Upper lobe of left lung (tissue), 6 donors: ENCODE data around the gene LRRC74A. TPM values are rescaled to one million over a fixed set of nuclear protein-coding genes. Genes with fewer than 3 reads are reported as not detected.

Source experiments
- ATAC-seq, 2 donors: fragments of 200-7000 bp; cut with Tn5 transposase; one replicate each; pipeline ENCODE4 v1.9.1; 2022; ENCODE audit warnings: mild to moderate bottlenecking in 2 of 2, moderate library complexity in 2 of 2; ENCODE audit not compliant: low FRiP score in 2 of 2
- DNase-seq, 2 donors: peaks; one replicate each; pipeline ENCODE4 v3.0.0-alpha.2; 2019 to 2020
- H3K27ac ChIP-seq, 4 donors: fragments of 200-600 bp; sonication (generic); one replicate each; pipeline ENCODE4 v1.5.1; 2016 to 2019
- H3K27me3 ChIP-seq, 4 donors: fragments of 200-600 bp; sonication (generic); one replicate each; pipeline ENCODE4 v1.5.1; 2017 to 2019
- H3K36me3 ChIP-seq, 4 donors: fragments of 200-600 bp; sonication (generic); one replicate each; pipeline ENCODE4 v1.5.1; 2016 to 2019
- H3K4me1 ChIP-seq, 4 donors: fragments of 200-600 bp; sonication (generic); one replicate each; pipeline ENCODE4 v1.5.1; 2018 to 2019
- H3K4me3 ChIP-seq, 4 donors: fragments of 200-600 bp; sonication (generic); one replicate each; pipeline ENCODE4 v1.5.1; 2017 to 2019; ENCODE audit warnings: mild to moderate bottlenecking in 2 of 4, moderate library complexity in 1 of 4
- H3K9me3 ChIP-seq, 4 donors: fragments of 200-600 bp; sonication (generic); one replicate each; pipeline ENCODE4 v1.5.1; 2018 to 2019
- CTCF ChIP-seq, 6 experiments: fragments of 450-650 bp in 4 of 6; fragments of 200-600 bp in 2 of 6; sonication (generic) in 2 of 6; IDR thresholded peaks; one replicate each; pipeline ENCODE4 v1.5.1; 2016 to 2019; ENCODE audit warnings: antibody characterized with exemption in 6 of 6
- EP300 ChIP-seq, 4 donors: sonication (generic); formaldehyde crosslinking; IDR thresholded peaks; one replicate each; pipeline ENCODE4 v1.5.1; 2017; ENCODE audit warnings: antibody characterized with exemption in 4 of 4, control low read depth in 2 of 4
- POLR2A ChIP-seq, 4 donors: fragments of 450-650 bp; IDR thresholded peaks; one replicate each; pipeline ENCODE4 v1.5.1; 2016 to 2017; ENCODE audit warnings: antibody characterized with exemption in 4 of 4, mild to moderate bottlenecking in 2 of 4
- POLR2AphosphoS5 ChIP-seq, 2 donors: sonication (generic); formaldehyde crosslinking; IDR thresholded peaks; one replicate each; pipeline ENCODE4 v1.5.1; 2017; ENCODE audit warnings: antibody characterized with exemption in 2 of 2
- WGBS, 2 donors: methylation state at CpG; one replicate each; pipeline ENCODE4 v1.1.5; 2017 to 2018; 5-methylcytosine and 5-hydroxymethylcytosine counted together
- total RNA-seq, 6 donors: library from RNA; depleted of rRNA in 4 of 6; stranded (reverse); fragments of >200 nt in 4 of 6; gene quantifications; one replicate each; pipeline versions ENCODE4 v1.1.0 to v1.2.1, GENCODE V29; 2016 to 2021
- donor health status: DM: no; HTN: no; CAD: no; lungs with moderate emphysema.
- donor health status: DM: no; HTN: yes; CAD: no; lungs with severe emphysema.

Gene LRRC74A
- total RNA-seq, 6 donors from 2014 or later = not detected

GRCh38 chr14:76862546-76863282, 36.5 kb downstream of the LRRC74A start:
- peak overlapping the region; percentile 54 to 76 (median 72) for H3K27ac ChIP-seq
- TF ChIP-seq EP300 (IDR thresholded peaks at IDR 0.05) (no peak), POLR2A (IDR thresholded peaks at IDR 0.05) (no peak), CTCF (IDR thresholded peaks at IDR 0.05) (no peak), POLR2AphosphoS5 (IDR thresholded peaks at IDR 0.05) (no peak)
- no peaks in the 10 kb centered on the region for H3K27me3 ChIP-seq
- no peaks in the 10 kb centered on the region for H3K9me3 ChIP-seq
- peaks cover 26 to 34% (median 31%) of the 10 kb centered on the region in 4 donors for H3K4me1 ChIP-seq
- WGBS, 2 donors = 85 to 87% methylated on average over 10 of the region's 10 CpGs
- H3K36me3 ChIP-seq = no peaks in the 10 kb centered on the region
- no peak for DNase-seq
- H3K4me3 ChIP-seq = no peak overlapping the region
- no peak for ATAC-seq

DNA sequence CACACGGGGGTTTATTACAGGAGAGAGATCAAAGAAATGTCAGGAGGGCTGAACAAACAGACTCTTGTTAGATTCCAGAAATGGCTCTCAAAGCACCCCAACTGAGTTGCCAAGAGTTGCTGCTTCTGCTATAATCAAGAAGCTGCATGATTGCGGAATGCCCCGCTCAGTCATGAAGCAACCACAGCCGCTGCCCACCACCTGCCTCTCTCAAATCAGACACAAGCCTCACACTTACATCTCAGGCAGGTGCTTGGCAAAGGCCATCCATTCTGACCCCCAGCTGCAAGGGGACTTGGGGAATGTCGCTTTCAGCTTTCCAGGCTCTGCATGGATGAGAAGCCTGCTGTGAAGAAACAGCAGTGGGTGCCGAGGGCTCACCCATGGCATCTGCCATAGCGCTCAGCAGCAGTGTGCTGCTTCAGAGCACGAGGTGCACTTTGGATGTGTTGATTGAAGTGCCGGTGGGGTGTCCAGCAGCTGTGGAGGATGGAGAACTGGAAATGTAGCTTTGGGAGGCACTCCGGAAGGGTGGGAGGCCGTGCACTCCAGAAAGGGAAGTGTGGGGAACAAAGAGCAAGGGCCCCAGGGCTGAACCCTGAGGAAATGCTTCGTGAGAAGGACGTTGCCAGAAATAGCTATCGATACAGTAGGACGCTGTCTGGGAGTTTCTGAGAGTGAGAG, 37.7 kb downstream of the LRRC74A start:
- H3K9me3 ChIP-seq = no peaks in the 10 kb centered on the region
- peaks cover 35 to 43% (median 37%) of the 10 kb centered on the region in 4 donors for H3K4me1 ChIP-seq
- no peaks in the 10 kb centered on the region for H3K27me3 ChIP-seq
- DNase-seq (peak in 1 of 2 donors; percentile 81), ATAC-seq (peak; percentile 68 to 82)
- no peaks in the 10 kb centered on the region for H3K36me3 ChIP-seq
- peak overlapping the region; percentile 54 to 76 (median 72) for H3K27ac ChIP-seq
- WGBS, 2 donors = 8 to 9% methylated on average over 14 to 15 of the region's 15 CpGs
- H3K4me3 ChIP-seq = peak overlapping the region in 3 of 4 donors; percentile 23 to 35 (median 26)
- TF ChIP-seq POLR2A (IDR thresholded peaks at IDR 0.05) (peak in 1 of 4 donors; percentile 34), EP300 (IDR thresholded peaks at IDR 0.05) (peak in 2 of 4 donors; percentile 9 to 76), CTCF (IDR thresholded peaks at IDR 0.05) (peak in 1 of 6 experiments; percentile 13), POLR2AphosphoS5 (IDR thresholded peaks at IDR 0.05) (peak; percentile 52 to 80)

DNA sequence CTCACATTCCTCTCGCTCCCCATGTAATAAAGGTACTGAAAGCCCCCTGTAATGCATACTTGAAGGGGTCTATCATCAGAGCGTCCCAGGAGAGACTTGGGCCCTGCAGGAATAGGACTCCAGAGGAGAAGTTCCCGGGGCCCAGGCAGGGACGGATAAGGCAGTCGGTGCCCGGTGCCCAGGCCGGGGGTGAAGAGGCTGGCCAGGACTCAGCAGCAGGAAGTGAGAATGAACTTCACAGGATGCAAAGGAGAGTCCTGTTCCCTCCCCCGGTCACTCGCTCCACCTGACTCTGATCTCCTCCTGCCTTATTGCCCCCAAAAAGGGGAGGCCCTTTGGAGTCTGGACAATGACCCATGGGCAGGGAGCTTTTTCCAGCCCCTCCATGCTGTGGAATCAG, 40.2 kb downstream of the LRRC74A start:
- no peak for TF ChIP-seq EP300 (IDR thresholded peaks at IDR 0.05)
- no peak for TF ChIP-seq CTCF (IDR thresholded peaks at IDR 0.05)
- TF ChIP-seq POLR2A (IDR thresholded peaks at IDR 0.05) = no peak
- TF ChIP-seq POLR2AphosphoS5 (IDR thresholded peaks at IDR 0.05) = no peak
- ATAC-seq (no peak), DNase-seq (no peak)
- WGBS, 2 donors = 35 to 63% methylated on average over 9 of the region's 9 CpGs
- H3K4me1 ChIP-seq = peaks cover 35 to 43% (median 37%) of the 10 kb centered on the region in 4 donors
- no peaks in the 10 kb centered on the region for H3K27me3 ChIP-seq
- no peak overlapping the region for H3K4me3 ChIP-seq
- H3K36me3 ChIP-seq = no peaks in the 10 kb centered on the region
- peak overlapping the region in 2 of 4 donors; percentile 46 to 63 for H3K27ac ChIP-seq
- no peaks in the 10 kb centered on the region for H3K9me3 ChIP-seq

DNA sequence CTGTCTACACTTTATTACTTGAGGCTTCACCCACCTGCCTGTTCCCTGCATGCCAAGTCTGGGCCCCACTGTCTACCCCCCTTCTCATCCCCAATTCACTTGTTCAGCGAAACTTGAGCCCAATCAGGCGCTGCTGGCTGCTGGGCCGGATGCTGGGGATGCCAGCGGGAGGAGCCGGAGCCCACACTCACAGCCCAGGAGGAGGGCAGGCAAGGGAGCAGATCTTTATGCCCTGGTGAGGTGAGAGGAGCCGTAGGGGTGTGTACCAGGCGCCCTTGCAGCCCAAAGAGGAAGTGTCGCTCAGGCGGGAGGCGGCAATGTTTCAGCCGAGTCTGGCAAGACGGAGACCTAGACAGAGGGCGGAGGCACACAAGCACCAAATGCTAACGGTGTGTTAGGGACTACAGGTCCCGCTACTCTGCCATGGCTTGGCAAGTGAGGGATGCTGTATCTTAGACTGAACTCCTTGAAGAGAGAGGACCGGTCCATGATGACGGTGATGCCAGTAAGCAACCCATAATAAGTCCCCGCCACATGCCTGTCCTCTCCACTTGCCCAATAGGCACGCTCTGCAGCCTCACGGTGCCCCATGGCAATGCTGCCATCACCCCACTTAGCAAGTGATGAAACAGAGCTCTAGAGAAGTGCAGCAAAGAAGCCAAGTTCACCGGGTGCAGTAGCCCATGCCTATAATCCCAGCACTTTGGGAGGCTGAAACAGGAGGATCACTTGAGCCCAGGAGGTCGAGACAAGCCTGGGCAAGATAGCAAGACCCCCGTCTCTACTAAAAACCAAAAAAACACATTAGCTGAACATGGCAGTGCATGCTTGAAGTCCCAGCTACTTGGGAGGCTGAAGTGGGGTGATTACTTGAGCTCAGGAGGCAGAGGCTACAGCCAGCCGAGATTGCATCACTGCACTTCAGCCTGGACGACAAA, 41.6 kb downstream of the LRRC74A start:
- Histone ChIP-seq H3K27ac (peak overlapping the region in 3 of 4 donors; percentile 6 to 65 (median 12)), H3K36me3 (no peaks in the 10 kb centered on the region), H3K4me3 (peak overlapping the region in 1 of 4 donors; percentile 12), H3K4me1 (peaks cover 35 to 43% (median 37%) of the 10 kb centered on the region in 4 donors), H3K9me3 (no peaks in the 10 kb centered on the region), H3K27me3 (no peaks in the 10 kb centered on the region)
- no peak for TF ChIP-seq EP300 (IDR thresholded peaks at IDR 0.05)
- peak in 1 of 2 donors; percentile 7 for TF ChIP-seq POLR2AphosphoS5 (IDR thresholded peaks at IDR 0.05)
- ATAC-seq = peak; percentile 24 to 60
- 44 to 52% methylated on average over 15 to 24 of the region's 25 CpGs for WGBS, 2 donors
- DNase-seq = peak in 1 of 2 donors; percentile 72
